HEK293 (cell line): ENCODE results near the gene HS3ST3A1.

Experiments used
- CTCF ChIA-PET: fragments of 350-600 bp; formaldehyde crosslinking; extraction: SDS; loops from one replicate; lab custom pipeline; 2021; ENCODE audit warnings: antibody characterized with exemption; lab: Yijun Ruan, JAX
- POLR2A ChIA-PET: fragments of 300-600 bp; formaldehyde crosslinking; extraction: SDS; loops from one replicate; lab custom pipeline; 2020; ENCODE audit warnings: antibody characterized with exemption, inconsistent platforms; lab: Yijun Ruan, JAX
- H3K27ac ChIP-seq: fragments of 200-500 bp; sonication (Bioruptor generic); 2 replicates; pipeline ENCODE4 v1.5.1; 2014; ENCODE audit warnings: low read depth, low read length, control low read depth, inconsistent platforms; ENCODE audit errors: extremely low read depth
- H3K36me3 ChIP-seq, 2 experiments: fragments of 200-500 bp in 1 of 2; sonication (Bioruptor generic) in 1 of 2; 1 replicate in 1 of 2; 2 replicates in 1 of 2; pipeline ENCODE4 v1.5.1; 2014 to 2017; ENCODE audit warnings: inconsistent platforms in 2 of 2, low read length in 2 of 2; ENCODE audit not compliant: control insufficient read depth in 2 of 2, insufficient read depth in 1 of 2
- H3K4me1 ChIP-seq: fragments of 200-500 bp; sonication (Bioruptor generic); 2 replicates; pipeline ENCODE4 v1.5.1; 2014; ENCODE audit warnings: mild to moderate bottlenecking, low read length, inconsistent platforms; ENCODE audit not compliant: control insufficient read depth, insufficient read depth
- H3K4me3 ChIP-seq: 2 replicates; pipeline ENCODE4 v1.5.1; 2011; ENCODE audit warnings: low read depth, mild to moderate bottlenecking, control low read depth, low read length, moderate library complexity
- H3K9me3 ChIP-seq: fragments of 200-500 bp; sonication (Bioruptor generic); 2 replicates; pipeline ENCODE4 v1.5.1; 2014; ENCODE audit warnings: low read depth, low read length, inconsistent platforms; ENCODE audit not compliant: control insufficient read depth, insufficient read depth
- GLIS1 ChIP-seq: fragments of 450-650 bp; formaldehyde crosslinking; IDR thresholded peaks from 2 replicates; pipeline ENCODE4 v1.5.1; 2016; ENCODE audit warnings: missing biosample characterization, missing genetic modification characterization
- GLIS2 ChIP-seq: fragments of 450-650 bp; formaldehyde crosslinking; IDR thresholded peaks from 2 replicates; pipeline ENCODE4 v1.5.1; 2016; ENCODE audit warnings: missing biosample characterization, missing genetic modification characterization
- TSHZ1 ChIP-seq: fragments of 450-650 bp; formaldehyde crosslinking; IDR thresholded peaks from 2 replicates; pipeline ENCODE4 v1.5.1; 2016; ENCODE audit warnings: missing biosample characterization, missing genetic modification characterization, borderline replicate concordance
- ZBTB17 ChIP-seq: fragments of 450-650 bp; formaldehyde crosslinking; IDR thresholded peaks from 2 replicates; pipeline ENCODE4 v1.5.1; 2016; ENCODE audit warnings: missing biosample characterization, missing genetic modification characterization
- ZNF16 ChIP-seq: fragments of 450-650 bp; formaldehyde crosslinking; IDR thresholded peaks from 2 replicates; pipeline ENCODE4 v1.5.1; 2016; ENCODE audit warnings: low read depth, missing biosample characterization, missing genetic modification characterization
- ZNF175 ChIP-seq: fragments of 450-650 bp; formaldehyde crosslinking; IDR thresholded peaks from 2 replicates; pipeline ENCODE4 v1.5.1; 2016; ENCODE audit warnings: missing biosample characterization, missing genetic modification characterization
- ZNF221 ChIP-seq: fragments of 450-650 bp; formaldehyde crosslinking; IDR thresholded peaks from 2 replicates; pipeline ENCODE4 v1.5.1; 2017; ENCODE audit warnings: missing biosample characterization, missing genetic modification characterization, borderline replicate concordance
- ZNF26 ChIP-seq: fragments of 450-650 bp; formaldehyde crosslinking; IDR thresholded peaks from 2 replicates; pipeline ENCODE4 v1.5.1; 2016; ENCODE audit warnings: missing biosample characterization, missing genetic modification characterization
- ZNF311 ChIP-seq: fragments of 450-650 bp; formaldehyde crosslinking; IDR thresholded peaks from 2 replicates; pipeline ENCODE4 v1.5.1; 2017; ENCODE audit warnings: missing biosample characterization, missing genetic modification characterization, borderline replicate concordance
- ZNF324 ChIP-seq: fragments of 450-650 bp; formaldehyde crosslinking; IDR thresholded peaks from 2 replicates; pipeline ENCODE4 v1.5.1; 2016; ENCODE audit warnings: missing biosample characterization, missing genetic modification characterization
- ZNF394 ChIP-seq: fragments of 450-650 bp; formaldehyde crosslinking; IDR thresholded peaks from 2 replicates; pipeline ENCODE4 v1.5.1; 2016; ENCODE audit warnings: missing biosample characterization, missing genetic modification characterization, mild to moderate bottlenecking, moderate library complexity, borderline replicate concordance
- ZNF433 ChIP-seq: fragments of 450-650 bp; formaldehyde crosslinking; IDR thresholded peaks from 2 replicates; pipeline ENCODE4 v1.5.1; 2016; ENCODE audit warnings: missing biosample characterization, missing genetic modification characterization, low read depth
- ZNF521 ChIP-seq: fragments of 450-650 bp; formaldehyde crosslinking; IDR thresholded peaks from 2 replicates; pipeline ENCODE4 v1.5.1; 2017; ENCODE audit warnings: missing biosample characterization, mild to moderate bottlenecking, missing genetic modification characterization
- ZNF580 ChIP-seq: fragments of 450-650 bp; formaldehyde crosslinking; IDR thresholded peaks from 2 replicates; pipeline ENCODE4 v1.5.1; 2016; ENCODE audit warnings: missing biosample characterization, missing genetic modification characterization
- ZNF747 ChIP-seq: fragments of 450-650 bp; formaldehyde crosslinking; IDR thresholded peaks from 2 replicates; pipeline ENCODE4 v1.5.1; 2016; ENCODE audit warnings: missing biosample characterization, missing genetic modification characterization
- ZSCAN5A ChIP-seq: fragments of 450-650 bp; formaldehyde crosslinking; IDR thresholded peaks from 2 replicates; pipeline ENCODE4 v1.5.1; 2016; ENCODE audit warnings: missing biosample characterization, missing genetic modification characterization

Gene HS3ST3A1

GRCh38 chr17:13462146-13462545 lies 139.6 kb downstream of the HS3ST3A1 start (continued):
- no peak for TF ChIP-seq ZNF26
- no peak for TF ChIP-seq ZNF747 (tag by site-specific recombination)
- TF ChIP-seq ZNF521 = no peak
- TF ChIP-seq ZBTB17 (tag by site-specific recombination) = no peak

GRCh38 chr17:13460261-13461000 lies 141.3 kb downstream of the HS3ST3A1 start:
- POLR2A ChIA-PET = no interaction called here
- H3K9me3 ChIP-seq = no peaks in the 10 kb centered on the region
- CTCF ChIA-PET = interaction anchor here (0.6 to 1.1 kb wide), 2 partner anchors 238 to 265 kb away, joined by 3 to 5 read pairs; no protein-coding TSS in a partner anchor
- no peak overlapping the region for H3K27ac ChIP-seq
- H3K36me3 ChIP-seq = no peaks in the 10 kb centered on the region
- no peaks in the 10 kb centered on the region for H3K4me1 ChIP-seq
- TF ChIP-seq ZNF16 = no peak
- TF ChIP-seq ZNF580 (tag by site-specific recombination) = no peak
- no peak for TF ChIP-seq TSHZ1 (tag by site-specific recombination)
- no peak for TF ChIP-seq ZSCAN5A (tag by site-specific recombination)
- no peak for TF ChIP-seq ZNF394
- TF ChIP-seq ZNF433 = no peak
- TF ChIP-seq GLIS2 (tag by site-specific recombination) = no peak
- TF ChIP-seq GLIS1 (tag by site-specific recombination) = no peak
- TF ChIP-seq ZNF221 = no peak
- no peak for TF ChIP-seq ZNF324
- TF ChIP-seq ZNF175 (tag by site-specific recombination) = no peak
- no peak overlapping the region for H3K4me3 ChIP-seq

- Histone ChIP-seq H3K9me3 (no peaks in the 10 kb centered on the region), H3K4me3 (no peak overlapping the region), H3K27ac (no peak overlapping the region), H3K36me3 (no peaks in the 10 kb centered on the region), H3K4me1 (no peaks in the 10 kb centered on the region)
- POLR2A ChIA-PET = no interaction called here
- TF ChIP-seq ZNF311 (tag by site-specific recombination) = no peak
- CTCF ChIA-PET = interaction anchor here (1.2 kb wide), 1 partner anchor 8 kb away, joined by 4 read pairs; no protein-coding TSS in a partner anchor
Measured at GRCh38 chr17:13457783-13458182, 143.9 kb downstream of the HS3ST3A1 start.
